PC-3 (cell line): Measurements from ENCODE around the gene PCLAF. TPM values are rescaled to one million over a fixed set of nuclear protein-coding genes. Genes with fewer than 3 reads are reported as not detected.

Experiments used
- ATAC-seq: fragments of 200-7000 bp; cut with Tn5 transposase; 2 replicates; pipeline ENCODE4 v1.9.1; 2020; ENCODE audit warnings: mild to moderate bottlenecking, moderate library complexity
- BruUV-seq: library from RNA; stranded (reverse); fragments of 400-500 nt; replicated peaks from 2 replicates; lab custom pipeline; 2021; lab: Mats Ljungman, UMichigan
- CTCF ChIA-PET: fragments of 300-600 bp; sonication (Branson Sonifier 250); formaldehyde crosslinking; loops from one replicate; lab custom pipeline; 2022; ENCODE audit warnings: antibody characterized with exemption; lab: Charles Lee
- POLR2A ChIA-PET: fragments of 300-600 bp; sonication (Branson Sonifier 250); formaldehyde crosslinking; loops from one replicate; lab custom pipeline; 2022; ENCODE audit warnings: antibody characterized with exemption; ENCODE audit not compliant: unreplicated experiment; lab: Charles Lee
- DNase-seq: peaks from one replicate; pipeline ENCODE4 v3.0.0-alpha.2; 2015
- H2AFZ ChIP-seq: fragments of 300-600 bp; sonication (generic); 2 replicates; pipeline ENCODE4 v1.6.0; 2016; ENCODE audit warnings: antibody characterized with exemption, low read length
- H3F3A ChIP-seq: fragments of 300-600 bp; sonication (generic); one replicate; pipeline ENCODE4 v1.6.0; 2017; ENCODE audit warnings: antibody characterized with exemption, low read length, control low read depth, mild to moderate bottlenecking; ENCODE audit not compliant: unreplicated experiment
- H3K27ac ChIP-seq: fragments of 300-600 bp; sonication (generic); 2 replicates; pipeline ENCODE4 v1.5.1; 2016; ENCODE audit warnings: mild to moderate bottlenecking, low read length
- H3K27me3 ChIP-seq: fragments of 300-600 bp; sonication (generic); 2 replicates; pipeline ENCODE4 v1.6.1; 2016; ENCODE audit warnings: low read length, mixed read lengths
- H3K36me3 ChIP-seq: fragments of 300-600 bp; sonication (generic); 2 replicates; pipeline ENCODE4 v1.6.1; 2016; ENCODE audit warnings: low read depth, mixed run types, low read length, mixed read lengths
- H3K4me1 ChIP-seq: fragments of 300-600 bp; sonication (generic); 2 replicates; pipeline ENCODE4 v1.5.1; 2016; ENCODE audit warnings: low read length; ENCODE audit not compliant: insufficient read depth
- H3K4me2 ChIP-seq: fragments of 300-600 bp; sonication (generic); 2 replicates; pipeline ENCODE4 v1.6.0; 2016; ENCODE audit warnings: low read length
- H3K4me3 ChIP-seq: fragments of 300-600 bp; sonication (generic); 2 replicates; pipeline ENCODE4 v1.5.1; 2016; ENCODE audit warnings: mild to moderate bottlenecking, low read length, mixed read lengths
- H3K79me2 ChIP-seq: fragments of 300-600 bp; sonication (generic); 2 replicates; pipeline ENCODE4 v1.6.1; 2017; ENCODE audit warnings: low read length, mixed read lengths
- H3K9ac ChIP-seq: fragments of 300-600 bp; sonication (generic); 2 replicates; pipeline ENCODE4 v1.6.0; 2016; ENCODE audit warnings: mild to moderate bottlenecking, low read length
- H3K9me2 ChIP-seq: fragments of 300-600 bp; sonication (generic); replicated peaks from 2 replicates; pipeline ENCODE4 v1.6.1; 2016; ENCODE audit warnings: mixed run types, low read length, mixed read lengths
- H3K9me3 ChIP-seq: fragments of 300-600 bp; sonication (generic); 2 replicates; pipeline ENCODE4 v1.6.1; 2016; ENCODE audit warnings: low read length, mixed read lengths
- H4K20me1 ChIP-seq: fragments of 300-600 bp; sonication (generic); 2 replicates; pipeline ENCODE4 v1.6.1; 2016; ENCODE audit warnings: low read length, mixed read lengths
- EZH2 ChIP-seq: fragments of 300-600 bp; sonication (generic); IDR thresholded peaks from one replicate; pipeline ENCODE4 v1.6.1; 2017; ENCODE audit warnings: antibody characterized with exemption, mild to moderate bottlenecking, low read length; ENCODE audit not compliant: unreplicated experiment
- EZH2phosphoT487 ChIP-seq: fragments of 300-600 bp; sonication (generic); IDR thresholded peaks from 2 replicates; pipeline ENCODE4 v1.6.1; 2018; ENCODE audit warnings: mild to moderate bottlenecking, antibody characterized with exemption, low read length, borderline replicate concordance
- intact Hi-C: fragments of 100-400 bp; cut with micrococcal nuclease; formaldehyde crosslinking; loops from 2 replicates; pipeline ENCODE4 v1.9.0; 2023
- total RNA-seq: library from RNA; depleted of rRNA; stranded (reverse); fragments of >200 nt; gene quantifications from 2 replicates; pipeline ENCODE4 v1.2.3, GENCODE V29; 2014
- TF ChIP-seq, protein P1 (sequence below): fragments of 300-600 bp; sonication (generic); conservative IDR thresholded peaks from 2 replicates; pipeline ENCODE4 v1.5.1; 2017; ENCODE audit warnings: antibody characterized with exemption, low read depth, mild to moderate bottlenecking, low read length

The PCLAF gene
- total RNA-seq, 1 experiment from 2014 or later: 52.4 TPM

DNA sequence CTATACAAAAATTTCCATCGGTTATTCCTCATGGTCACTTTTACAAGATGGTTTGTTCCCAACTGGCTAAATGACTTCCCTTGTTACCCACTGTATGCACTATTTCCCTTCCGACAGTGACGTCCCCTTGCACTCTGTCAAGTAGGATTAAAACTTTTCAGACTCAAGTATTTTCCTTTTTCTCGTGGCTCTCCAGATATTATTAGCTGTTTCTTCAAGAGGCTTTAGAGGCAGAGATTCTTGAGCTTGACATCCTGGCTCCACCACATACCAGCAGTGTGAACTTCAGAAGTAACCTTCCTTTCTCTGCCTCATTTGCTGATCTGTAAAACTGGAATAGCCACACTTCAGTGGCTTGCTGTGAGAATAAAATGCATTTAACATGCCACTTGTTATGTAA, 39.3 kb downstream of the PCLAF start:
- BruUV-seq: no TSS peak
- H4K20me1 ChIP-seq: no peaks in the 10 kb centered on the region
- no peaks in the 10 kb centered on the region for H3K9me2 ChIP-seq

DNA sequence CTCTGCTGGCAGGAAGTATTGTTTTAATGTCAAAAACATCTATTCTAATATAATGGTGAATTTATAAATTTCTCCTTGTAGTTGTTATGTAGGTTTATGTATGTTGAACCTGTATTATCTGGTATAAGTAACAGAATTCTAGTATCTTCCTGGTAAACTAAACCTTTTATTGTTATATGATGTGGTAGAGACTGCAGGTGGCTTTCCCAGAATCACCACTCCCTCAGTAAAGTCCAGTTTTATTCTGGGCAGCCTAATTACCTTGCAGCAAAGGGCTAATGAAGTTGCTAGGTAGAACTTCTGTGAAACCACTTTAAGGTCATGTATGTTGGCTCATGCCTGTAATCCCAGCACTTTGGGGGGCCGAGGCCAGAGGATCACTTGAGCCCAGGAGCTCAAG, 40.9 kb downstream of the PCLAF start:
- ATAC-seq: no peak
- Histone ChIP-seq H3K36me3 (no peaks in the 10 kb centered on the region), H3K9me2 (no peaks in the 10 kb centered on the region), H3F3A (peaks cover 5% of the 10 kb centered on the region), H3K9me3 (no peaks in the 10 kb centered on the region), H3K4me3 (no peak overlapping the region), H3K27ac (no peak overlapping the region), H3K27me3 (no peaks in the 10 kb centered on the region), H2AFZ (no peak overlapping the region), H3K4me2 (no peak overlapping the region), H4K20me1 (no peaks in the 10 kb centered on the region), H3K79me2 (peaks cover 22% of the 10 kb centered on the region), H3K9ac (no peak overlapping the region), H3K4me1 (peaks cover 18% of the 10 kb centered on the region)
- BruUV-seq: no TSS peak
- intact Hi-C loops: no loop called here
- TF ChIP-seq, protein P1, sequence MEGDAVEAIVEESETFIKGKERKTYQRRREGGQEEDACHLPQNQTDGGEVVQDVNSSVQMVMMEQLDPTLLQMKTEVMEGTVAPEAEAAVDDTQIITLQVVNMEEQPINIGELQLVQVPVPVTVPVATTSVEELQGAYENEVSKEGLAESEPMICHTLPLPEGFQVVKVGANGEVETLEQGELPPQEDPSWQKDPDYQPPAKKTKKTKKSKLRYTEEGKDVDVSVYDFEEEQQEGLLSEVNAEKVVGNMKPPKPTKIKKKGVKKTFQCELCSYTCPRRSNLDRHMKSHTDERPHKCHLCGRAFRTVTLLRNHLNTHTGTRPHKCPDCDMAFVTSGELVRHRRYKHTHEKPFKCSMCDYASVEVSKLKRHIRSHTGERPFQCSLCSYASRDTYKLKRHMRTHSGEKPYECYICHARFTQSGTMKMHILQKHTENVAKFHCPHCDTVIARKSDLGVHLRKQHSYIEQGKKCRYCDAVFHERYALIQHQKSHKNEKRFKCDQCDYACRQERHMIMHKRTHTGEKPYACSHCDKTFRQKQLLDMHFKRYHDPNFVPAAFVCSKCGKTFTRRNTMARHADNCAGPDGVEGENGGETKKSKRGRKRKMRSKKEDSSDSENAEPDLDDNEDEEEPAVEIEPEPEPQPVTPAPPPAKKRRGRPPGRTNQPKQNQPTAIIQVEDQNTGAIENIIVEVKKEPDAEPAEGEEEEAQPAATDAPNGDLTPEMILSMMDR: no peak
- TF ChIP-seq EZH2: no peak
- ChIA-PET POLR2A (no interaction called here), CTCF (no interaction called here)
- DNase-seq: no peak

More for the DNA sequence above, 39.3 kb downstream of the PCLAF start:
- DNase-seq: no peak
- Histone ChIP-seq H3K79me2 (peaks cover 27% of the 10 kb centered on the region), H3K4me1 (peaks cover 18% of the 10 kb centered on the region), H3K4me2 (peak overlapping the region; percentile 29), H3K27ac (peak overlapping the region; percentile 60), H3K9ac (no peak overlapping the region), H3F3A (peaks cover 5% of the 10 kb centered on the region), H2AFZ (no peak overlapping the region), H3K4me3 (no peak overlapping the region), H3K27me3 (no peaks in the 10 kb centered on the region), H3K9me3 (no peaks in the 10 kb centered on the region), H3K36me3 (no peaks in the 10 kb centered on the region)
- intact Hi-C loops: no loop called here
- ChIA-PET CTCF (no interaction called here), POLR2A (no interaction called here)
- no peak for TF ChIP-seq EZH2
- TF ChIP-seq, protein P1: no peak
- no peak for ATAC-seq

DNA sequence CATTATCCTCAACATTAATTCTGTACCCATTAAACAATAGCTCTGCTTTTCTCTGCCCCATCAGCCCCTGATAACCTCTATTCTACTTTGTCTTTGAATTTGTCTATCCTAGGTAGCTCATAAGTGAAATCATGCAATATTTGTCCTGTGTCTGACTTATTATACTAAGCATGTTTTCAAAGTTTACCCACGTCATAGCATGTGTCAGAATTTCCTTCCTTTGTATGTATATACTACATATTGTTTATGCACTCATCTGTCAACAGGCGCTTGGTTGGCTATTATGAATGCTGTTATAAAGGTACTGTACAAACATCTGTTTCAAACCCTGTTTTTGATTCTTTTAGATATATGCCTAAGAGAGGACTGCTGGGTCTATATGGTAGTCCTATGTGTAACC, 43.5 kb downstream of the PCLAF start:
- intact Hi-C loops: no loop called here
- ChIA-PET POLR2A (no interaction called here), CTCF (no interaction called here)
- Histone ChIP-seq H3K9me3 (no peaks in the 10 kb centered on the region), H3K27ac (no peak overlapping the region), H4K20me1 (no peaks in the 10 kb centered on the region), H3K79me2 (peaks cover 12% of the 10 kb centered on the region), H2AFZ (no peak overlapping the region), H3K4me3 (no peak overlapping the region), H3K27me3 (no peaks in the 10 kb centered on the region), H3K9me2 (no peaks in the 10 kb centered on the region), H3K4me1 (peaks cover 11% of the 10 kb centered on the region), H3K9ac (no peak overlapping the region), H3K36me3 (peaks cover 5% of the 10 kb centered on the region; the same call in 1 of the 2 replicates), H3F3A (peaks cover 5% of the 10 kb centered on the region), H3K4me2 (no peak overlapping the region)
- BruUV-seq: no TSS peak
- TF ChIP-seq EZH2phosphoT487 (no peak), EZH2 (no peak)
- TF ChIP-seq, protein P1: no peak
- no peak for ATAC-seq
- no peak for DNase-seq
